Esophagus squamous epithelium (tissue), 4 donors: Measurements from ENCODE around the gene MDFIC2.

ENCODE experiments used
- CTCF ChIP-seq, 6 experiments: fragments of 450-650 bp in 4 of 6; fragments of 200-600 bp in 2 of 6; sonication (generic) in 2 of 6; IDR thresholded peaks; one replicate each; pipeline ENCODE4 v1.5.1; 2016 to 2019; ENCODE audit warnings: antibody characterized with exemption in 6 of 6, mild to moderate bottlenecking in 4 of 6, moderate library complexity in 4 of 6
- POLR2A ChIP-seq, 4 donors: fragments of 450-650 bp; IDR thresholded peaks; one replicate each; pipeline ENCODE4 v1.6.1; 2017; ENCODE audit warnings: antibody characterized with exemption in 4 of 4, mild to moderate bottlenecking in 4 of 4, moderate library complexity in 3 of 4

GRCh38 chr3:70201975-70202374, 110.5 kb downstream of the MDFIC2 start:
- no peak for TF ChIP-seq CTCF (IDR thresholded peaks at IDR 0.05)
- no peak for TF ChIP-seq POLR2A (IDR thresholded peaks at IDR 0.05)
